GM12892 (cell line): ENCODE measurements around the gene DTX1.

ENCODE experiments used
- DNase-seq: peaks from one replicate; pipeline ENCODE4 v3.0.0; 2011; ENCODE audit not compliant: insufficient read length
- FAIRE-seq: peaks from 2 replicates; lab custom pipeline; 2011; peaks lifted over from hg19 to GRCh38; lab: Jason Lieb, UNC
- POLR2A ChIP-seq: IDR thresholded peaks from 2 replicates; pipeline ENCODE4 v1.6.1; 2011; ENCODE audit warnings: low read depth, low read length, control low read depth
- POLR2AphosphoS5 ChIP-seq: IDR thresholded peaks from 2 replicates; pipeline ENCODE4 v1.6.1; 2011; ENCODE audit warnings: low read depth, low read length, control low read depth
- TAF1 ChIP-seq: IDR thresholded peaks from 2 replicates; pipeline ENCODE4 v1.6.1; 2011; ENCODE audit warnings: low read depth, mild to moderate bottlenecking, control low read depth, low read length, borderline replicate concordance

DTX1 gene

DNA sequence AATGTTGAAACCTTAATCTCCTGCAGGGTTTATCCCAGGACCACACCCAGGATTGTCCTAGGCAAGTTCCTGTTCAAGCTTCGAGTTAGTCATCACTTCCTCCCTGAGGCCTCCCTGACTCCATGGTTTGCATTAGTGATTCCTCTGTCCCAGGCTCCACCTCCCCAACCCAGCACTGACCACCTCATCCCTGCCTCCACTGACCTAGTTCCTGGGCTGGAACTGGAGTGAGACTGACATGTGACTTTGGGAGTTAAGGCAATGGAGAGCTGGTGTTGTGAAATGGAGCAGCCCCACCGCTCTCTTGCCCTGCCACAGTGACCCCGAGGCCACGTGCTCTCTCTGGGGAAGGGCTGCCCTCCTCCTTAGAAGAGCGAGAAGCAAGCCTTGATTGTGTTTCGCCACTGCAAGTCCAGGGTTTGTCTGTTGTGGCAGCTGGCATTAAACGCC lies 15.8 kb upstream of the DTX1 start:
- FAIRE-seq (no peak), DNase-seq (no peak)
- no peak for TF ChIP-seq TAF1
- no peak for TF ChIP-seq POLR2AphosphoS5
- no peak for TF ChIP-seq POLR2A

DNA sequence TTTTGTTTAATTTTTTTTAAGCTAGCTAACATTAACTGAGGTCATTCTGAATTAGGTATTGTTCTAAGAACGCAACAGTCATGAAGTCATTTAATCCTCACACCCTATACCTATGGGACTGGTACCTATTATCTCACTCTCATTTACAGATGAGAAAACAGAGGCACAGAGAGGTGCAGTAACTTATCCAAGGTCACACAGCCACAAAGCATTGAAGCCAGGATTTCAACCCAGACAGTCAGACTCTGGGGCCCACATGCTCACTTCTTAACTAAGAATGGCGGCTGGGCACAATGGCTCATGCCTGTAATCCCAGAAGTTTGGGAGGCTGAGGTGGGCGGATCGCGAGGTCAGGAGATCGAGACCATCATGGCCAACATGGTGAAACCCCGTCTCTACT lies 15.0 kb upstream of the DTX1 start:
- FAIRE-seq, result no peak
- TF ChIP-seq POLR2AphosphoS5 (no peak), POLR2A (no peak), TAF1 (no peak)
- DNase-seq, result no peak

DNA sequence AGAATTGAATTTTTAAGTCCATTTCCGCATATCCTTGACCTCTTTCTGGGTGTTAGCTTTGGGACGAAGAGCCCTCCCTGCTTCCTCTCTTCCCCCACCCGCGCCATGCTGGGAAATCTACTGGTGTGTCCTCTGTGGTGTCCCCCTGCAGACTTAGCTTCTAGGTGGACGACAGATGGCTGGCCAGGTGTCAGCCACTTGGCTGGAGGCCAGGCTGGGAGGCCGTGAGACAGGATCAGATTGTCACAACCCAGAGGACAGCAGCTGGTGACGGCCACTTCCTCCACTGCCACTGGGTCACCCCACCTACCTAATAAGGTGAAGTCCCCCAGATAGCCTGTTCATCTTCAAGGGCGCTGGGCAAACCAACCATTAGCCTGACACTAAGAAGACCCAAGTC lies 13.3 kb upstream of the DTX1 start:
- no peak for DNase-seq
- TF ChIP-seq POLR2AphosphoS5, result no peak
- no peak for FAIRE-seq

- TF ChIP-seq POLR2AphosphoS5, result no peak
- no peak for TF ChIP-seq POLR2A
- no peak for TF ChIP-seq TAF1
- no peak for DNase-seq
- FAIRE-seq, result no peak
These were observed 12.0 kb upstream of the DTX1 start for GRCh38 chr12:113044516-113044915.

- no peak for DNase-seq
- FAIRE-seq, result peak; percentile 73
- TF ChIP-seq POLR2A (no peak), TAF1 (no peak), POLR2AphosphoS5 (no peak)
These were observed 7.8 kb upstream of the DTX1 start for GRCh38 chr12:113048716-113049127.

DNA sequence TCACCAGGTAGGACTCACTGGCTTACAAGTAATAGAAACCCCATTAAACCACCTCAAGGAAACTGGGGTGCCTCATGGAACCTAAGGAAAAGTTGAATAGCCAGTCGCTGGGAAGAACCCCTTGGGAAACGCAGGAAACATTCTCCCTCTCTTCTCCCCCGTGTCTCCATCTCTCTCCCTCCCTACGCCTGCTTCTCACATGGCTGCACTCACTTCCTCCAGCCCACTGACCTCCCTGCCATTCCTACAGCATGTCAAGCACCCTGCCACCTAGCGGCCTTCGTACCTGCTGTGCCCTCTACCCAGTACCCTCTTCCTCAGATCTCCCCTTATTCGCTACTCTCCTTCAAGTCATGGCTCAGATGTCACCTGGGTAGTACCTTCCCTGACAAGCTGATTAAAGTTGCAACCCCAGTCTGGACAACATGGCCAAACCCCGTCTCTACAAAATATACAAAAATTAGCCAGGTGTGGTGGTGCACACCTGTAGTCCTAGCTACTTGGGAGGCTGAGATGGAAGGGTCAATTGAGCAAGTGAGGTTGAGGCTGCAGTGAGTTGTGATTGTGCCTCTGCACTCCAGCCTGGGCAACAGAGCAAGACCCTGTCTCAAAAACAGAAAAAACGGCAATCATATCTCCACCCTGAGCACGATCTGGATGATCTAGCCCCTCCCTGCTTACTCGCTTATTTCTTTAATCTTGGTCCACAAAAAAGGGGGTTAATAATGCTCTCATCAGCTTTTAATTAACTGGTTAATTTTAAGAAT lies 6.4 kb upstream of the DTX1 start:
- TF ChIP-seq POLR2A (no peak), TAF1 (no peak), POLR2AphosphoS5 (no peak)
- FAIRE-seq (no peak), DNase-seq (no peak)

DNA sequence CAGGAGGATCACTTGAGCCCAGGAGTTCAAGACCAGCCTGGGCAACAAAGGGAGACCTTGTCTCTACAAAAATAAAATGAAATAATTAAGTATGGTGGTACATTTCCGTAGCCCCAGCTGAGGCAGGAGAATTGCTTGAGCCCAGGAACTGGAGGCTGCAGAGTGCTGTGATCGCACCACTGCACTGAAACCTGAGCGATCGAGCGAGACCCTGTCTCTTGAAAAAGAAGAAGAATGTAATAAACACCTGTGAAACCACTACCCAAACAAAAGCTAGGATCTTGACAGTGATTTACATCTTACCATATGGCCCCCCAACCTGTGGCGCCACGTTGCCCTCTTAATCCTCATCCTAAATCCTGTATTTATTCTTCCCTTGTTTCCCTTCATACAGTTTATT lies 5.7 kb upstream of the DTX1 start:
- no peak for DNase-seq
- TF ChIP-seq POLR2AphosphoS5 (no peak), POLR2A (no peak), TAF1 (no peak)
- no peak for FAIRE-seq

GRCh38 chr12:113051759-113052158 lies 4.8 kb upstream of the DTX1 start:
- FAIRE-seq, result no peak
- TF ChIP-seq POLR2A (no peak), POLR2AphosphoS5 (no peak), TAF1 (no peak)
- DNase-seq, result no peak

DNA sequence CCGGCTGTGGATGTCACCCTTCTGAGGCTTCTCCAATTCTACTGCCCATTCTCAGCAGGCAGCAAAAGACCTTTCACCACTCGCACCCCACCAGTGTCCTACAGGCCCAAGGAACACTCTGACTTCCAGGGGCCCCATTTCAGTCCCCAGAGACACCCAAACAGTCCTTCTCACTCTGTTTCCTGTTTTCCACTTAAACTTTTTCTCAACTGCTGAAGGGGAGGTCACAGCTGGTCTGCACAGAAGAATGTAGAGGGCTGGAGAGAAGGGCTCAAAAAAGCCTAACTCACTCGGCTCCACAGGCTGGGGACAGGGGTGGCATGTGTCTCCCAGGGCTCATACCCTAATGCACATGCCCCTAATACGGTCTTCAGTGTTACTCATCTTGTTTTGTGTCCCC lies 4.2 kb upstream of the DTX1 start:
- TF ChIP-seq TAF1 (no peak), POLR2AphosphoS5 (no peak), POLR2A (no peak)
- no peak for DNase-seq
- FAIRE-seq, result no peak

DNA sequence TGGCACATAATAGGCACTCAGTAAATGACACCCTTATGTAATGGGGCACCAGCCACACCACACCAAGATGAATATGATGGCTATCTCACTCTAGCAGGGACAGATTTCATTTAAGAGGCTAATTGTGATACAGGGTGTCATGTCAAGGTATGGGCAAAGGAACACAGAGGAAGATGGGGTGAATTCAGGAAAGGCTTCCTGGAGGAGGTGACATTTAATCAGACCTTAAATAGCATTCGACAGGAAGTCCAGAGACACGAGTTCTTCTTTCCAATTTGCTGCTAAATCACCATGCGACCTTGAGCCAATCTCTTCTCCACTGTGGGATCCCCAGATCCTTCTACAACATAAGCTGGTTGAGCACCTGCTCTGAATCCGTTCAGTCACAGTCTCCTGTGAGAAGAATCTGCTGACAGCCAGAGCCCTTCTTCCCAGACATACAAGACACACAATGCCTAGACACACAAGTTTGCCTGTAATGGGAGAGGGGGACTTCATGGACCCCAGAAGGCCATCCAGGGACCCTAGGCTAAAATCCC lies 1.5 kb upstream of the DTX1 start:
- DNase-seq (no peak), FAIRE-seq (no peak)
- TF ChIP-seq POLR2AphosphoS5 (no peak), TAF1 (no peak), POLR2A (no peak)

DNA sequence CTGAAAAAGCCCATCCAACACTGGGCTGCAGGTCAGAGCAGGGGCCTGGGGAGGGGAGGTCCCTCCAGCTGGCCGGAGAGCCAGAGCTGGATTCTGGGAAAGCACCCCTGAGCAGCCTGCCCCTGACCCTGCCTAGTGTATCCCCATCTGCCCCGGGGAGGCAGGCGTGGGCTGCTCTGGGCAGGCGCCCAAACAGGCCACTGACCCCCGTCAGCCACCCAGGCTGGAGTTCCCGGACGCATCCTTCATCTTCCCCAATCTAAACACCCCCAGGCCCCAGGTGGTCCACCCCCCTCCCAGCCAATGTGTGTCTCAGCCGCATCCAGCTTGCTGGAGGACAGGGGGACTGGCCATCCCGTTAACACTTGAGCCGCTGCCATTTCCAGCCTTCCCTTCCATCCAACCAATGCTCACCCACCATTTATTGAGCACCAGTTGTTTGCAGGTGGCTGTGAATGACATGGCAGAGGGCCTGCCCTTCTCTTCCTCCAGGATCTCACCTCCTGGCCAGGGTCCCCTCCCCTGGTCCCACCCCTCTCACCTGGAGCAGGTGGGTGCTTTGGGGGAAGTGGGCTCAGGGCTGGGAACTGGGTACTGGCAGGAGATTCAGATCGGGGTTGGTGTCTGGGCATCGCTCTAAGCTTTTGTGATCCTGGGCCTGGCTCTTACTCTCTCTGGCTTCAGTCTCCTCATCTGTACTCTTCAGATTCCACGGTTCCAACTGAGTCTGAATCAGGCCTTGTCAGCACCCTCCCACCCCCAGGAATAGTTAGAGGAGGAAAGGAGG lies 743 bp upstream of the DTX1 start:
- no peak for TF ChIP-seq POLR2AphosphoS5

DNA sequence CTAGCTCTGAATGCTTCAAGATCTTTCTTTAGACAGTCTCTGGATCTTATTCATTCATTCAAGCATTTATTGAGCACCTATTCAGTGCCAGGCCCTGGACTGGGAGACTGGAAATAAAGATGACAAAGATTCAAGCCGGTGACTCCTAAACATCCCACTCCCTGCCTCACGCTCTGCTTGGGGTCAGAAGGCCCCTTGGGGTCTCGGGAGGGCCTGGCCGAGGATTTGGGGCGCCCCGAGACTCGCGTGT lies 224 bp upstream of the DTX1 start:
- FAIRE-seq, result no peak
- TF ChIP-seq TAF1, result no peak

More for the DNA sequence above, 743 bp upstream of the DTX1 start:
- no peak for FAIRE-seq
- no peak for DNase-seq

More for the DNA sequence above, 224 bp upstream of the DTX1 start:
- DNase-seq, result no peak
